ENCODE data around the gene BRDT. TPM values are rescaled to one million over a fixed set of nuclear protein-coding genes. Genes with fewer than 3 reads are reported as not detected.

The BRDT gene
- total RNA-seq, 1 experiment from 2014 or later = not detected

- H3K9me3 ChIP-seq (ENCODE audit: low read length) = no peaks in the 10 kb centered on the region
- no peaks in the 10 kb centered on the region for H3K27me3 ChIP-seq (ENCODE audit: low read length)
- no peak overlapping the region for H3K27ac ChIP-seq (ENCODE audit: low read length)
- H3F3A ChIP-seq (ENCODE audit: low read length, unreplicated experiment) = no peaks in the 10 kb centered on the region
- POLR2A ChIA-PET (ENCODE audit: unreplicated experiment) = no interaction called here
- 0 out of 2 replicates have a peak, but pooled peaks cover 5% of the 10 kb centered on the region for H3K4me1 ChIP-seq (ENCODE audit: insufficient read depth, low read length)
- DNase-seq (no peak), ATAC-seq (no peak)
- TF ChIP-seq EZH2 (IDR thresholded peaks at IDR 0.05; ENCODE audit: low read length, unreplicated experiment) (no peak), CTCF (conservative IDR thresholded peaks at IDR 0.05; ENCODE audit: low read depth, low read length) (no peak), EZH2phosphoT487 (IDR thresholded peaks at IDR 0.05; ENCODE audit: borderline replicate concordance, low read length) (no peak)
- no peaks in the 10 kb centered on the region for H3K9me2 ChIP-seq (replicated peaks; ENCODE audit: low read length)
- no peak overlapping the region for H3K4me3 ChIP-seq (ENCODE audit: low read length)
- CTCF ChIA-PET = interaction anchor here (0.7 kb wide), 1 partner anchor 295 kb away, joined by 3 read pairs; no protein-coding TSS in a partner anchor
- BruUV-seq (replicated peaks) = no TSS peak
- no peaks in the 10 kb centered on the region for H4K20me1 ChIP-seq (ENCODE audit: low read length)
- intact Hi-C loops (cut with micrococcal nuclease) = no loop called here
- no peaks in the 10 kb centered on the region for H3K36me3 ChIP-seq (ENCODE audit: low read depth, low read length)
- no peaks in the 10 kb centered on the region for H3K79me2 ChIP-seq (ENCODE audit: low read length)
- H2AFZ ChIP-seq (ENCODE audit: low read length) = no peak overlapping the region
- no peak overlapping the region for H3K4me2 ChIP-seq (ENCODE audit: low read length)
- H3K9ac ChIP-seq (ENCODE audit: low read length) = no peak overlapping the region
These were observed 36.9 kb upstream of the BRDT start for GRCh38 chr1:91912266-91912665.

DNA sequence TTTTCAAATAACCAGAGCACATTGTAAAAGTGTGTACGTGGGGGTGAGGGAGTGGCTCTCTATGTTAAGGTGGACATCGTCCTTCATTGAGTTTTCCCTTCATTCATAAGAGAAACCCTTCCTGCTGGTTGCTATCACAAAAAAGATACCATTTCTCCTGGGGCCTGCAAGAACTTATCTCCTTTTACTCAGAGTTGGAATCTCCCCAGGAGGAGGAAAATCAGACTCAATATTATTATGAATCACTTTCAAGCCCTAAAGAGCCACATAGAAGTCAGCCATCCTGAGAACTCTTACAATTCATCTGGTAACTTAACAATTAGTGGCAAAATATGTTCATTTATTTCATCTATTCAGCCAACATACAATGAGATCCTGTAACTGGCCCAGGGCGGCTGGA lies 36.2 kb upstream of the BRDT start:
- ChIA-PET CTCF (no interaction called here), POLR2A (ENCODE audit: unreplicated experiment) (no interaction called here)
- H3K4me2 ChIP-seq (ENCODE audit: low read length) = no peak overlapping the region
- no peaks in the 10 kb centered on the region for H3K36me3 ChIP-seq (ENCODE audit: low read depth, low read length)
- H3K27me3 ChIP-seq (ENCODE audit: low read length) = no peaks in the 10 kb centered on the region
- H4K20me1 ChIP-seq (ENCODE audit: low read length) = no peaks in the 10 kb centered on the region
- intact Hi-C loops (cut with micrococcal nuclease) = no loop called here
- no peaks in the 10 kb centered on the region for H3K9me2 ChIP-seq (replicated peaks; ENCODE audit: low read length)
- no peak overlapping the region for H2AFZ ChIP-seq (ENCODE audit: low read length)
- no peaks in the 10 kb centered on the region for H3K9me3 ChIP-seq (ENCODE audit: low read length)
- TF ChIP-seq EZH2phosphoT487 (IDR thresholded peaks at IDR 0.05; ENCODE audit: borderline replicate concordance, low read length) (no peak), CTCF (conservative IDR thresholded peaks at IDR 0.05; ENCODE audit: low read depth, low read length) (no peak), EZH2 (IDR thresholded peaks at IDR 0.05; ENCODE audit: low read length, unreplicated experiment) (no peak)
- no peaks in the 10 kb centered on the region for H3K79me2 ChIP-seq (ENCODE audit: low read length)
- no peak overlapping the region for H3K4me3 ChIP-seq (ENCODE audit: low read length)
- DNase-seq (no peak), ATAC-seq (no peak)
- 0 out of 2 replicates have a peak, but pooled peaks cover 5% of the 10 kb centered on the region for H3K4me1 ChIP-seq (ENCODE audit: insufficient read depth, low read length)
- BruUV-seq (replicated peaks) = no TSS peak
- no peak overlapping the region for H3K9ac ChIP-seq (ENCODE audit: low read length)
- H3K27ac ChIP-seq (ENCODE audit: low read length) = no peak overlapping the region
- no peaks in the 10 kb centered on the region for H3F3A ChIP-seq (ENCODE audit: low read length, unreplicated experiment)

- CTCF ChIA-PET = no interaction called here
- no TSS peak for BruUV-seq (replicated peaks)
These were observed 33.2 kb upstream of the BRDT start for GRCh38 chr1:91916046-91916445.

More at GRCh38 chr1:91916046-91916445, 33.2 kb upstream of the BRDT start:
- TF ChIP-seq EZH2phosphoT487 (IDR thresholded peaks at IDR 0.05; ENCODE audit: borderline replicate concordance, low read length) = no peak
- no peak for TF ChIP-seq CTCF (conservative IDR thresholded peaks at IDR 0.05; ENCODE audit: low read depth, low read length)
- TF ChIP-seq EZH2 (IDR thresholded peaks at IDR 0.05; ENCODE audit: low read length, unreplicated experiment) = no peak
- intact Hi-C loops (cut with micrococcal nuclease) = no loop called here
- Histone ChIP-seq H3K27ac (ENCODE audit: low read length) (no peak overlapping the region), H4K20me1 (ENCODE audit: low read length) (no peaks in the 10 kb centered on the region), H3K9ac (ENCODE audit: low read length) (no peak overlapping the region), H3K4me3 (ENCODE audit: low read length) (no peak overlapping the region), H3K27me3 (ENCODE audit: low read length) (no peaks in the 10 kb centered on the region), H3K4me1 (ENCODE audit: insufficient read depth, low read length) (0 out of 2 replicates have a peak, but pooled peaks cover 5% of the 10 kb centered on the region), H2AFZ (ENCODE audit: low read length) (no peak overlapping the region), H3K4me2 (ENCODE audit: low read length) (no peak overlapping the region), H3F3A (ENCODE audit: low read length, unreplicated experiment) (no peaks in the 10 kb centered on the region), H3K9me3 (ENCODE audit: low read length) (no peaks in the 10 kb centered on the region), H3K36me3 (ENCODE audit: low read depth, low read length) (no peaks in the 10 kb centered on the region), H3K79me2 (ENCODE audit: low read length) (no peaks in the 10 kb centered on the region), H3K9me2 (replicated peaks; ENCODE audit: low read length) (no peaks in the 10 kb centered on the region)
- POLR2A ChIA-PET (ENCODE audit: unreplicated experiment) = no interaction called here
- DNase-seq = no peak
- no peak for ATAC-seq
